M059J (cell line): ENCODE measurements around the gene PTGR1. TPM values are rescaled to one million over a fixed set of nuclear protein-coding genes. Genes with fewer than 3 reads are reported as not detected.

Source experiments
- DNase-seq: peaks from one replicate; pipeline ENCODE4 v3.0.0-alpha.2; 2012; ENCODE audit warnings: low read depth
- total RNA-seq: library from RNA; depleted of rRNA; stranded (reverse); fragments of >200 nt; shearing (Covaris generic); gene quantifications from 2 replicates; pipeline ENCODE4 v1.2.3, GENCODE V29; 2014; rRNA removed

PTGR1 gene
- total RNA-seq, 1 experiment from 2014 or later = 111 TPM

GRCh38 chr9:111542497-111543254, 56.8 kb downstream of the PTGR1 start:
- DNase-seq = peak; percentile 4

- DNase-seq = no peak
Measured at GRCh38 chr9:111533099-111533790, 66.2 kb downstream of the PTGR1 start.

DNA sequence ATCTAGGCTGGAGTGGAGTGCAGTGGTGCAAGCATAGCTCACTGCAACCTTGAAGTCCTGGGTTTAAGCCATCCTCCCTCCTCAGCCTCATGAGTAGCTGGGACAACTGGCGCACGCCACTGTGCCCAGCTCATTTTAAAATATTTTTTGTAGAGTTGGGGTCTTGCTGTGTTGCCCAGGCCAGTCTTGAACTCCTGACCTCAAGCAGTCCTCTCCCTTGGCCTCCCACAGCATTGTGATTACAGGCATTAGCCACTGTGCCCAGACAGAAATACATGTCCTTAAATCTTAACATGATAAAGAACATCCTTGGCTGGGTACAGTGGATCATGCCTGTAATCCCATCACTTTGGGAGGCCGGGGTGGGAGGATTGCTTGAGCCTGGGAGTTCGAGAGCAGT, 67.7 kb downstream of the PTGR1 start:
- DNase-seq = no peak

GRCh38 chr9:111529787-111530186, 69.7 kb downstream of the PTGR1 start:
- DNase-seq = no peak

DNA sequence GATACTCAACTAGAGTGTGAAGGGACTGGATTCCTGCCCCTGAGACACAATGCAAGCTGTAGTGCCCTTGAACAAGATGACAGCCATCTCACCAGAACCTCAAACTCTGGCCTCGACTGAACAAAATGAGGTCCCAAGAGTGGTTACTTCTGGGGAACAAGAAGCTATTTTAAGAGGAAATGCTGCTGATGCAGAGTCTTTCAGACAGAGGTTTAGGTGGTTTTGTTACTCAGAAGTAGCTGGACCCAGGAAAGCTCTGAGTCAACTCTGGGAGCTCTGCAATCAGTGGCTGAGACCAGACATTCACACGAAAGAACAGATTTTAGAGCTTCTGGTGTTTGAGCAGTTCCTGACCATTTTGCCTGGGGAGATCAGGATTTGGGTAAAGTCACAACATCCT, 72.1 kb downstream of the PTGR1 start:
- DNase-seq = peak; percentile 26

GRCh38 chr9:111525056-111525977, 74.1 kb downstream of the PTGR1 start, which contains the start of gene ZNF483:
ZNF483 (plus strand) TSS chr9:111525179; CDS start chr9:111527396, 2,217 bp downstream.
- peak; percentile 77 for DNase-seq

- DNase-seq = no peak
Measured at GRCh38 chr9:111524731-111525055, 74.8 kb downstream of the PTGR1 start.

DNA sequence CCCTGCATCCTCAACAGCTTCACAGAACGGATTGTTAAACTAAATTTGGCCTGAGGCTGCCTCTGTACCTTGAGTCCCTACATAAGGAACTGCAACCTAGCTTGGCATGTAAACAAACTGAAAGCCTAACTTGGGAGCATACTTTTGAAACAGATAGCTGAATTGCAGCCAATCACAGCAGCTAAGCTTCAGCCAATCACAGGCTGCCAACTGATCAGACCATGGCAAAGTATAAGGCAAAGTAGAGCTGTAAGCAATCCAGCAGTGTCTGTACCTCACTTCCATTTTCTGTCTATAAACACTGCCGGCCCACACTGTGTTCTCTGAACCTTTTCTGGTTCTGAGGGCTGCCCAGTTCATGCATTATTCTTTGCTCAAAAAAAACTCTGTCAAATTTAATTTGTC, 83.4 kb downstream of the PTGR1 start:
- DNase-seq = peak; percentile 58

- DNase-seq = no peak
Measured at GRCh38 chr9:111514967-111515366, 84.5 kb downstream of the PTGR1 start.

Other genes starting within 250 kb of the PTGR1 start
- 49.6 and 63.3 TPM in 2 replicates for gene ECPAS, start 115.3 kb downstream of the PTGR1 start, total RNA-seq
- 0.59 and 2.4 TPM in 2 replicates for gene ZNF483, start 74.5 kb downstream of the PTGR1 start, total RNA-seq
- gene DNAJC25, start 31.7 kb upstream of the PTGR1 start, total RNA-seq = 11.4 and 14.2 TPM in 2 replicates
- gene GNG10, start 62.0 kb upstream of the PTGR1 start, total RNA-seq = 139 and 156 TPM in 2 replicates
- 0.02 and 0.10 TPM in 2 replicates for gene SHOC1, start 195.3 kb upstream of the PTGR1 start, total RNA-seq